HPDE6-E6E7 (cell line): ENCODE results near the gene PIGS.
"Not testable (repeated sequence)": the region's sequence is repeated elsewhere in the genome, so short reads cannot be mapped to it uniquely, and the experiment has no call there.

ENCODE experiments used
- DNase-seq: peaks from one replicate; pipeline ENCODE4 v3.0.0; 2011; ENCODE audit warnings: missing footprints; ENCODE audit errors: extremely low spot score

Gene PIGS

GRCh38 chr17:28578246-28579195 is 7.2 kb upstream of the PIGS start:
- no peak for DNase-seq

GRCh38 chr17:28577466-28577824 is 6.1 kb upstream of the PIGS start:
- no peak for DNase-seq

- peak; percentile 97 for DNase-seq
These were observed 5.6 kb upstream of the PIGS start, which contains the start of gene ALDOC for GRCh38 chr17:28576758-28577465. ALDOC (minus strand) TSS chr17:28576895; CDS start chr17:28575532, 1,363 bp downstream.

- DNase-seq: not testable (repeated sequence)
These were observed 4.7 kb upstream of the PIGS start for GRCh38 chr17:28576016-28576415.

- no peak for DNase-seq
These were observed 3.9 kb upstream of the PIGS start for GRCh38 chr17:28575126-28575795.

GRCh38 chr17:28574526-28574925 is 3.2 kb upstream of the PIGS start:
- no peak for DNase-seq

GRCh38 chr17:28573966-28574480 is 2.7 kb upstream of the PIGS start:
- DNase-seq: no peak

- no peak for DNase-seq
These were observed 2.2 kb upstream of the PIGS start for GRCh38 chr17:28573521-28573920.

- no peak for DNase-seq
These were observed 1.7 kb upstream of the PIGS start for GRCh38 chr17:28573040-28573380.

- no peak for DNase-seq
These were observed 1.1 kb upstream of the PIGS start for GRCh38 chr17:28572259-28573039.

- DNase-seq: no peak
These were observed 486 bp downstream of the PIGS start for GRCh38 chr17:28570716-28571360.

- no peak for DNase-seq
These were observed 1.9 kb downstream of the PIGS start for GRCh38 chr17:28569446-28569845.

- DNase-seq: no peak
These were observed 3.7 kb downstream of the PIGS start for GRCh38 chr17:28567604-28568003.

- no peak for DNase-seq
These were observed 7.8 kb downstream of the PIGS start for GRCh38 chr17:28563475-28563874.

- DNase-seq: no peak
These were observed 16.3 kb downstream of the PIGS start for GRCh38 chr17:28555022-28555421.

GRCh38 chr17:28554565-28554964 is 16.8 kb downstream of the PIGS start:
- no peak for DNase-seq

GRCh38 chr17:28553000-28553505 is 18.3 kb downstream of the PIGS start:
- DNase-seq: no peak

GRCh38 chr17:28552176-28552999 is 18.9 kb downstream of the PIGS start, which contains the start of gene UNC119:
UNC119 (minus strand) TSS chr17:28552624; CDS start chr17:28552557, 67 bp downstream.
- peak; percentile 84 for DNase-seq

GRCh38 chr17:28551421-28552175 is 19.7 kb downstream of the PIGS start:
- DNase-seq: peak; percentile 32
